Panc1 (cell line): ENCODE results near the gene KCNQ4. TPM values are rescaled to one million over a fixed set of nuclear protein-coding genes. Genes with fewer than 3 reads are reported as not detected.

ENCODE experiments used
- ATAC-seq: fragments of 200-7000 bp; cut with Tn5 transposase; 2 replicates; pipeline ENCODE4 v1.9.1; 2020; ENCODE audit warnings: mild to moderate bottlenecking, moderate library complexity
- BruUV-seq: library from RNA; stranded (reverse); fragments of 400-500 nt; replicated peaks from 2 replicates; lab custom pipeline; 2021; lab: Mats Ljungman, UMichigan
- CTCF ChIA-PET: fragments of 300-600 bp; sonication (Branson Sonifier 250); formaldehyde crosslinking; loops from one replicate; lab custom pipeline; 2022; ENCODE audit warnings: antibody characterized with exemption; lab: Charles Lee
- POLR2A ChIA-PET: fragments of 300-600 bp; sonication (Branson Sonifier 250); formaldehyde crosslinking; loops from one replicate; lab custom pipeline; 2022; ENCODE audit warnings: antibody characterized with exemption; lab: Charles Lee
- DNase-seq: peaks from one replicate; pipeline ENCODE4 v3.0.0-alpha.2; 2010; ENCODE audit warnings: low read depth, low spot score
- H3K27ac ChIP-seq: 2 replicates; pipeline ENCODE4 v1.5.1; 2011; ENCODE audit warnings: mild to moderate bottlenecking, low read length, inconsistent platforms
- H3K27me3 ChIP-seq: fragments of 200-500 bp; sonication (Bioruptor generic); 2 replicates; pipeline ENCODE4 v1.6.0; 2014; ENCODE audit warnings: low read length, inconsistent platforms; ENCODE audit not compliant: control insufficient read depth, insufficient read depth
- H3K36me3 ChIP-seq: fragments of 200-500 bp; sonication (Bioruptor generic); 2 replicates; pipeline ENCODE4 v1.5.1; 2014; ENCODE audit warnings: inconsistent platforms, mild to moderate bottlenecking, low read length, moderate library complexity; ENCODE audit not compliant: control insufficient read depth, insufficient read depth
- H3K4me1 ChIP-seq: 2 replicates; pipeline ENCODE4 v1.5.1; 2011; ENCODE audit warnings: inconsistent platforms, mild to moderate bottlenecking, low read length, moderate library complexity; ENCODE audit not compliant: control insufficient read depth, insufficient read depth
- H3K4me3 ChIP-seq, 2 experiments: 2 replicates each; pipeline ENCODE4 v1.5.1; 2011 to 2012; ENCODE audit warnings: low read depth in 2 of 2, low read length in 2 of 2, mild to moderate bottlenecking in 2 of 2, inconsistent platforms in 1 of 2, moderate library complexity in 1 of 2
- H3K9me3 ChIP-seq: fragments of 200-500 bp; sonication (Bioruptor generic); 2 replicates; pipeline ENCODE4 v1.5.1; 2014; ENCODE audit warnings: low read depth, mild to moderate bottlenecking, inconsistent platforms, low read length, moderate library complexity; ENCODE audit not compliant: control insufficient read depth, insufficient read depth
- CTCF ChIP-seq: fragments of 450-650 bp; IDR thresholded peaks from 2 replicates; pipeline ENCODE4 v1.5.1; 2017; ENCODE audit warnings: mild to moderate bottlenecking
- POLR2AphosphoS5 ChIP-seq: IDR thresholded peaks from 2 replicates; pipeline ENCODE4 v1.6.1; 2012; ENCODE audit warnings: mild to moderate bottlenecking, low read depth, low read length, moderate library complexity
- SIN3A ChIP-seq: IDR thresholded peaks from 2 replicates; pipeline ENCODE4 v1.6.1; 2012; ENCODE audit warnings: low read depth, mild to moderate bottlenecking, low read length, moderate library complexity, borderline replicate concordance; ENCODE audit not compliant: insufficient read depth
- TCF7L2 ChIP-seq: IDR thresholded peaks from 2 replicates; pipeline ENCODE4 v1.6.1; 2011; ENCODE audit warnings: mild to moderate bottlenecking, low read depth, low read length, inconsistent platforms
- in situ Hi-C: cut with HindIII; loops from 2 replicates; pipeline ENCODE4 v1.10.0; 2016; ENCODE audit warnings: low sequenced_read_pairs, low pct_unique_long_range_greater_than_20kb
- intact Hi-C: fragments of 100-400 bp; cut with micrococcal nuclease; formaldehyde crosslinking; loops from one replicate; pipeline ENCODE4 v1.10.0; 2022; ENCODE audit not compliant: unreplicated experiment
- total RNA-seq: library from RNA; stranded (reverse); gene quantifications from one replicate; pipeline ENCODE4 v1.2.1, GENCODE V29; 2021; ENCODE audit not compliant: unreplicated experiment
- TF ChIP-seq, protein P1 (sequence below), 2 experiments: IDR thresholded peaks; 2 replicates each; pipeline ENCODE4 v1.6.1; 2011 to 2012; ENCODE audit warnings: low read depth in 2 of 2, control low read depth in 1 of 2, low read length in 1 of 2, mild to moderate bottlenecking in 1 of 2, moderate library complexity in 1 of 2; ENCODE audit not compliant: insufficient read depth in 1 of 2

Gene KCNQ4
- total RNA-seq, 1 experiment from 2014 or later = 2.6 TPM

GRCh38 chr1:40743860-40744259 lies 39.7 kb upstream of the KCNQ4 start:
- DNase-seq = no peak
- no peak for ATAC-seq
- POLR2A ChIA-PET = no interaction called here
- peaks cover 19% of the 10 kb centered on the region for H3K36me3 ChIP-seq
- in situ Hi-C loops (no loop called here), intact Hi-C loops (no loop called here)
- no peaks in the 10 kb centered on the region for H3K9me3 ChIP-seq
- no peak overlapping the region for H3K4me3 ChIP-seq
- H3K27ac ChIP-seq = no peak overlapping the region
- CTCF ChIA-PET = interaction anchor here (1.1 kb wide), 1 partner anchor 26 kb away, joined by 3 read pairs; no protein-coding TSS in a partner anchor
- TF ChIP-seq, protein P1, sequence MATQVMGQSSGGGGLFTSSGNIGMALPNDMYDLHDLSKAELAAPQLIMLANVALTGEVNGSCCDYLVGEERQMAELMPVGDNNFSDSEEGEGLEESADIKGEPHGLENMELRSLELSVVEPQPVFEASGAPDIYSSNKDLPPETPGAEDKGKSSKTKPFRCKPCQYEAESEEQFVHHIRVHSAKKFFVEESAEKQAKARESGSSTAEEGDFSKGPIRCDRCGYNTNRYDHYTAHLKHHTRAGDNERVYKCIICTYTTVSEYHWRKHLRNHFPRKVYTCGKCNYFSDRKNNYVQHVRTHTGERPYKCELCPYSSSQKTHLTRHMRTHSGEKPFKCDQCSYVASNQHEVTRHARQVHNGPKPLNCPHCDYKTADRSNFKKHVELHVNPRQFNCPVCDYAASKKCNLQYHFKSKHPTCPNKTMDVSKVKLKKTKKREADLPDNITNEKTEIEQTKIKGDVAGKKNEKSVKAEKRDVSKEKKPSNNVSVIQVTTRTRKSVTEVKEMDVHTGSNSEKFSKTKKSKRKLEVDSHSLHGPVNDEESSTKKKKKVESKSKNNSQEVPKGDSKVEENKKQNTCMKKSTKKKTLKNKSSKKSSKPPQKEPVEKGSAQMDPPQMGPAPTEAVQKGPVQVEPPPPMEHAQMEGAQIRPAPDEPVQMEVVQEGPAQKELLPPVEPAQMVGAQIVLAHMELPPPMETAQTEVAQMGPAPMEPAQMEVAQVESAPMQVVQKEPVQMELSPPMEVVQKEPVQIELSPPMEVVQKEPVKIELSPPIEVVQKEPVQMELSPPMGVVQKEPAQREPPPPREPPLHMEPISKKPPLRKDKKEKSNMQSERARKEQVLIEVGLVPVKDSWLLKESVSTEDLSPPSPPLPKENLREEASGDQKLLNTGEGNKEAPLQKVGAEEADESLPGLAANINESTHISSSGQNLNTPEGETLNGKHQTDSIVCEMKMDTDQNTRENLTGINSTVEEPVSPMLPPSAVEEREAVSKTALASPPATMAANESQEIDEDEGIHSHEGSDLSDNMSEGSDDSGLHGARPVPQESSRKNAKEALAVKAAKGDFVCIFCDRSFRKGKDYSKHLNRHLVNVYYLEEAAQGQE (IDR thresholded peaks at IDR 0.05; ENCODE audit: insufficient read depth in 1 of 2, low read depth in 2 of 2, low read length in 1 of 2) = no peak
- TF ChIP-seq TCF7L2 = no peak
- TF ChIP-seq CTCF = no peak
- no peak for TF ChIP-seq POLR2AphosphoS5
- TF ChIP-seq SIN3A = no peak
- BruUV-seq = no TSS peak
- H3K4me1 ChIP-seq = peaks cover 2% of the 10 kb centered on the region; the same call in 1 of the 2 replicates
- no peaks in the 10 kb centered on the region for H3K27me3 ChIP-seq

DNA sequence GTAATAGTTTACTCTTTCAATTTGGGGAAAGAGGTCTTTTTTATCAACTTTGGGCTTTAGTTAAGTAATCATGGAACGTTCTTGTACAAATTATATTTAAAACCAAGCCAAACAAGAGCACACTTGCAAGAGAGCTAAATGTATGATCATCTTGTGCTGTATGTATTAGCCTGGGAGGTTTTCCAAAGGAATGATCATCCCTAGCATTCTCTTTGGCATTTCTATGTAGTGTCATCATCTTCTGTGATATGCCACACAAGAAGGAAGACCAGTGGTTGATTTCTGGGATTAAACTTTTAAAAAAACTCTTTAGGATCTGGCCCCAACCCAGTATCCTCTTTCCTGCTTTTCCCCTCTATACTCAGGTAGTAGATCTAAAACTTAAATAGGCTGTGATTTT lies 38.4 kb upstream of the KCNQ4 start:
- intact Hi-C loops (no loop called here), in situ Hi-C loops (no loop called here)
- H3K9me3 ChIP-seq = no peaks in the 10 kb centered on the region
- peaks cover 25% of the 10 kb centered on the region for H3K36me3 ChIP-seq
- TF ChIP-seq, protein P1 (IDR thresholded peaks at IDR 0.05; ENCODE audit: insufficient read depth in 1 of 2, low read depth in 2 of 2, low read length in 1 of 2) = no peak
- no peaks in the 10 kb centered on the region for H3K27me3 ChIP-seq
- POLR2A ChIA-PET = interaction anchor here (0.7 kb wide), 1 partner anchor 50 kb away, joined by 3 read pairs; no protein-coding TSS in a partner anchor
- peaks cover under 1% of the 10 kb centered on the region; the same call in 1 of the 2 replicates for H3K4me1 ChIP-seq
- BruUV-seq = no TSS peak
- no peak for ATAC-seq
- H3K4me3 ChIP-seq = no peak overlapping the region
- CTCF ChIA-PET = interaction anchor here (1.1 kb wide), 1 partner anchor 25 kb away, joined by 3 read pairs; no protein-coding TSS in a partner anchor
- DNase-seq = no peak
- H3K27ac ChIP-seq = no peak overlapping the region
